ENCODE measurements around the gene PAK2. TPM values are rescaled to one million over a fixed set of nuclear protein-coding genes. Genes with fewer than 3 reads are reported as not detected.

The PAK2 gene
- total and polyA plus RNA-seq, 2 donors from 2014 or later: 13.4 to 67.1 TPM

DNA sequence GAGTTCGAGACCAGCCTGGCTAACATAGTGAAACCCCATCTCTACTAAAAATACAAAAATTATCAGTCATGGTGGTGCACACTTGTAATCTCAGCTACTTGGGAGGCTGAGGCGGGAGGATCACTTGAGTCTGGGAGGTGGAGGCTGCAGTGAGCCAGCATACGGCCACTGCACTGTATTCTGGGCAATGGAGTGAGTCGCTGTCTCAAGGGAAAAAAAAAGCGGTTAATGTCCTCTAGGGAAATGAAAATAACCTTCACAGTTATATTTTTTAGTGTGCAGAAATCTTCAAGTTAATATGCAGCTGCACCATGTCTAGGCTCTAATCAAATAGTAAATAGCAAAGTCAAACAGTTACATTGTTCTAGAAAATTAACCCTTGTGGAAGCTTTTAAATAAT, 42.4 kb upstream of the PAK2 start:
- Histone ChIP-seq H3K4me3 (ENCODE audit: low read length in 3 of 3) (no peak overlapping the region), H3K27ac (ENCODE audit: low read depth in 2 of 2, low read length in 2 of 2) (no peak overlapping the region), H3K27me3 (ENCODE audit: control insufficient read depth, insufficient read depth, low read length) (no peaks in the 10 kb centered on the region), H3K36me3 (ENCODE audit: control insufficient read depth in 2 of 3, insufficient read depth in 3 of 3, low read length in 3 of 3) (no peaks in the 10 kb centered on the region), H3K9me3 (ENCODE audit: control insufficient read depth in 2 of 3, insufficient read depth in 1 of 3, low read length in 3 of 3) (no peaks in the 10 kb centered on the region), H3K4me1 (ENCODE audit: control insufficient read depth in 2 of 3, insufficient read depth in 2 of 3, low read depth in 1 of 3, low read length in 3 of 3) (no peaks in the 10 kb centered on the region), H3K9ac (ENCODE audit: low read length in 3 of 3) (no peak overlapping the region)
- DNase-seq (no peak), FAIRE-seq (no peak)
- intact Hi-C loops (cut with DNase I): no loop called here
- TF ChIP-seq, protein P1, sequence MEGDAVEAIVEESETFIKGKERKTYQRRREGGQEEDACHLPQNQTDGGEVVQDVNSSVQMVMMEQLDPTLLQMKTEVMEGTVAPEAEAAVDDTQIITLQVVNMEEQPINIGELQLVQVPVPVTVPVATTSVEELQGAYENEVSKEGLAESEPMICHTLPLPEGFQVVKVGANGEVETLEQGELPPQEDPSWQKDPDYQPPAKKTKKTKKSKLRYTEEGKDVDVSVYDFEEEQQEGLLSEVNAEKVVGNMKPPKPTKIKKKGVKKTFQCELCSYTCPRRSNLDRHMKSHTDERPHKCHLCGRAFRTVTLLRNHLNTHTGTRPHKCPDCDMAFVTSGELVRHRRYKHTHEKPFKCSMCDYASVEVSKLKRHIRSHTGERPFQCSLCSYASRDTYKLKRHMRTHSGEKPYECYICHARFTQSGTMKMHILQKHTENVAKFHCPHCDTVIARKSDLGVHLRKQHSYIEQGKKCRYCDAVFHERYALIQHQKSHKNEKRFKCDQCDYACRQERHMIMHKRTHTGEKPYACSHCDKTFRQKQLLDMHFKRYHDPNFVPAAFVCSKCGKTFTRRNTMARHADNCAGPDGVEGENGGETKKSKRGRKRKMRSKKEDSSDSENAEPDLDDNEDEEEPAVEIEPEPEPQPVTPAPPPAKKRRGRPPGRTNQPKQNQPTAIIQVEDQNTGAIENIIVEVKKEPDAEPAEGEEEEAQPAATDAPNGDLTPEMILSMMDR (IDR thresholded peaks at IDR 0.05; ENCODE audit: borderline replicate concordance, extremely low read depth, insufficient read depth): no peak

DNA sequence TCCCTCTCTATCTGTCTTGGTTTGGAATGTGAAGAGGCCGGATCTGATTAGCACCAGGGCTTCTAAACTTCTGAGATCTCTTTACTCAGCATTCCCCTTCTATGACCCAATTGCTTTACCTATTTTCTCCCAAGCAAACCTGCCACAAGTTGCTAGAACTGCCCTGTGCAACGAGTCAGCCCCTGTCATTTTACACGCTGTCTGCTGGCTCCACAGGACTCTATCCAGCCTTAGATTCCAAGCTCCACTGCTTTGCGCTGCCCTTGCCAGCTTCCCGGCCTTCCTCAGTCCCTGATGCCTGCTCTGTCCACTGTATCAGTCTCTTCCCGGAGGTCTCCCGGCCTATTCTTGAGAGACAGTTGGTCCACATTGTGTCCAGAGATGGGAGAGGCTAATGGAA, 39.9 kb upstream of the PAK2 start:
- no peak overlapping the region for H3K4me3 ChIP-seq (ENCODE audit: low read length in 3 of 3)
- H3K36me3 ChIP-seq (ENCODE audit: control insufficient read depth in 2 of 3, insufficient read depth in 3 of 3, low read length in 3 of 3): no peaks in the 10 kb centered on the region
- DNase-seq (no peak), FAIRE-seq (no peak)
- H3K9ac ChIP-seq (ENCODE audit: low read length in 3 of 3): no peak overlapping the region
- H3K27me3 ChIP-seq (ENCODE audit: control insufficient read depth, insufficient read depth, low read length): no peaks in the 10 kb centered on the region
- TF ChIP-seq, protein P1 (IDR thresholded peaks at IDR 0.05; ENCODE audit: borderline replicate concordance, extremely low read depth, insufficient read depth): no peak
- H3K9me3 ChIP-seq (ENCODE audit: control insufficient read depth in 2 of 3, insufficient read depth in 1 of 3, low read length in 3 of 3): no peaks in the 10 kb centered on the region
- intact Hi-C loops (cut with DNase I): no loop called here
- no peak overlapping the region for H3K27ac ChIP-seq (ENCODE audit: low read depth in 2 of 2, low read length in 2 of 2)
- no peaks in the 10 kb centered on the region for H3K4me1 ChIP-seq (ENCODE audit: control insufficient read depth in 2 of 3, insufficient read depth in 2 of 3, low read depth in 1 of 3, low read length in 3 of 3)

DNA sequence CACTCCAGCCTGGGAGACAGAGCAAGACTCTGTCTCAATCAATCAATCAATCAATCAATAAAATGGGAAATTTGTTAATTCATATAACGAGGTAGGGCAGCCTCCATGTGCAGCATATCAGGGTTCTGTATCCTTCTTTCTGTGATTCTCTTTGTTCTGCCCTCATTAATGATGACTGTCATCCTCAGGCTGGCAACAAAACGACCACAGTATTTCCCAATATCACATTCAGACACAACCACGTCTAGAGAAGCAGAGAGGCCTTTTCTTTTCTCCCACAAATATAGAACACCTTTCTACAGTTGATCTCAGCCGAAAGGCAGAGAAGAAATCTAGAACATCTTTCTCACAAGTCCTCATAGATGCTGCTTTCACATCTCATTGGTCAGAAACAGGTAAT, 38.9 kb upstream of the PAK2 start:
- FAIRE-seq (no peak), DNase-seq (no peak)
- Histone ChIP-seq H3K4me3 (ENCODE audit: low read length in 3 of 3) (no peak overlapping the region), H3K4me1 (ENCODE audit: control insufficient read depth in 2 of 3, insufficient read depth in 2 of 3, low read depth in 1 of 3, low read length in 3 of 3) (no peaks in the 10 kb centered on the region), H3K27me3 (ENCODE audit: control insufficient read depth, insufficient read depth, low read length) (no peaks in the 10 kb centered on the region), H3K36me3 (ENCODE audit: control insufficient read depth in 2 of 3, insufficient read depth in 3 of 3, low read length in 3 of 3) (no peaks in the 10 kb centered on the region), H3K9me3 (ENCODE audit: control insufficient read depth in 2 of 3, insufficient read depth in 1 of 3, low read length in 3 of 3) (no peaks in the 10 kb centered on the region), H3K27ac (ENCODE audit: low read depth in 2 of 2, low read length in 2 of 2) (no peak overlapping the region), H3K9ac (ENCODE audit: low read length in 3 of 3) (no peak overlapping the region)
- TF ChIP-seq, protein P1 (IDR thresholded peaks at IDR 0.05; ENCODE audit: borderline replicate concordance, extremely low read depth, insufficient read depth): no peak
- intact Hi-C loops (cut with DNase I): no loop called here

DNA sequence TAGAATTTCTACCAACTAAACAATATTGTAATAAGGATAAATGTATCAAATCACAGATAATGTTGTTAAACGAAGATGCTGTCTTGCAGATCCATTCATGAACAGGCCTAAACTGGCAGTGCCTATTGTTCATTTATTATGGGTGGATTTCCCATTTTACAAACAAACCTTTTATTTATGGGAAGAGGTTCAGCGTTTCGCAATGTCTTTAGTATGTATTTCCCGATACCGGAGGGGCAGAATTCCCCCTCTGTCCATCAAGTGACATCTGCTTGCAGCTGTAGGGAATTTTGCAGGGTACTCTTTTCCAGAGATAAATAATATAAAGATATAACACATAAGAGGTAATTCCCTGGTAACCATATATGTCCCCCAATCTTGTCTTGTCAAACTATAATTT, 33.3 kb upstream of the PAK2 start:
- H3K4me3 ChIP-seq (ENCODE audit: low read length in 3 of 3): no peak overlapping the region
- no peak for DNase-seq
- FAIRE-seq: no peak
- H3K27ac ChIP-seq (ENCODE audit: low read depth in 2 of 2, low read length in 2 of 2): no peak overlapping the region
- intact Hi-C loops (cut with DNase I): no loop called here
- H3K27me3 ChIP-seq (ENCODE audit: control insufficient read depth, insufficient read depth, low read length): no peaks in the 10 kb centered on the region
- peaks cover 0 to under 1% (median 0%) of the 10 kb centered on the region in 3 donors for H3K4me1 ChIP-seq (ENCODE audit: control insufficient read depth in 2 of 3, insufficient read depth in 2 of 3, low read depth in 1 of 3, low read length in 3 of 3)
- H3K9ac ChIP-seq (ENCODE audit: low read length in 3 of 3): no peak overlapping the region
- H3K36me3 ChIP-seq (ENCODE audit: control insufficient read depth in 2 of 3, insufficient read depth in 3 of 3, low read length in 3 of 3): no peaks in the 10 kb centered on the region
- TF ChIP-seq, protein P1 (IDR thresholded peaks at IDR 0.05; ENCODE audit: borderline replicate concordance, extremely low read depth, insufficient read depth): no peak
- no peaks in the 10 kb centered on the region for H3K9me3 ChIP-seq (ENCODE audit: control insufficient read depth in 2 of 3, insufficient read depth in 1 of 3, low read length in 3 of 3)

Measured in kidney (tissue), 14 donors.